ENCODE data around the gene NKAIN2. TPM values are rescaled to one million over a fixed set of nuclear protein-coding genes. Genes with fewer than 3 reads are reported as not detected.

The NKAIN2 gene
- not detected for total RNA-seq

DNA sequence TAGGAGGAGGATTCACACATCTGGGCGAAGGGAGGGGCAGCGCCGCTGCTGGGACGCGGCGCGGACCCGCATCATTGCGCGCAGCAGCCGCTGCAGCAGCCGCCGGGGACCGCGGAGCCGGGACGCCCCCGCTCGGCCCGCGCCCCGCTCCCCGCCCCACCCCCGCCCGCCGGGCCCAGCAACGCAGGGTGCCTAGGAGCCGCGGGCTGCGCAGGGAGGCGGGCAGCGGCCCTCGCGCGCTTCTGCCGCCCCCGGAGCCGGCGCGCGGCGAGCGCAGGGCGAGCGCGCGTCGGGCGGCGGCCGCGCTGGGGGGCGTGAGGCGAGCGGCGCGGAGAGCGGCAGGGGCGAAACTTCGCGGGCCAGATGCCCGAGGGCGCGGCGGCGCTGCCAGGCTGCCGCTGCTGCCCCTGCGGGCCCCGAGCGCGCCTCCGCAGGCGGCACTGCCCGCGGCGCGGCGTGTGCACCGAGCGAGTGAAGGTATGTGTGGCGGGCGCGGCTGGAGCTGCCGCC, at the start of gene NKAIN2:
NKAIN2 (plus strand) TSS at position 362 of the 510 bp plus-strand sequence.
- no peak within 1 kb of the TSS for H3K27ac Mint-ChIP-seq
- H3K9me3 Mint-ChIP-seq, result no peaks in the 10 kb centered on the region
- H3K36me3 Mint-ChIP-seq, result no peaks in the 10 kb centered on the region
- peak; percentile 8 for DNase-seq
- H3K4me1 Mint-ChIP-seq, result peaks cover 7% of the 10 kb centered on the region
- H3K27me3 Mint-ChIP-seq, result peaks cover 42% of the 10 kb centered on the region
- H3K4me3 Mint-ChIP-seq, result peak within 1 kb of the TSS; percentile 59

DNA sequence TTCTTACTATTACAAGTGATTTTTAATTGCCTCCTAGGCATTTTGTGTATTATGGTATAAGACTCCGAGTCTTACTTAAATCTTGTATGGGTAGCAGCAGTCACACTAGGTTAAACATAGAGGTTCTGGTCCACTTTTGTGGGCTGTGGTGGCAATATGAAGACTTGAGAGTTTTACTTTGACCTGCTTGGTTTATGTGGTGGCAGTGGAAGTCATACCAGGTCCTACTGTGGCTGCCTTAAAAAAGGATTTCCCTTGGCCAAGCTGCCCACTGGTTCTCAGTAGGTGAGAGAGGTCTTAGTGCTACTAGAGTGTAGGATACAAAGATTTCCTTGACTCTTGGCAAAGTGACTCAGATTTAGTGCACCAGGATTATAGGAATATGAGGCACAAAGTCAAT, 44.2 kb upstream of the NKAIN2 start:
- Mint-ChIP-seq H3K36me3 (no peaks in the 10 kb centered on the region), H3K27me3 (no peaks in the 10 kb centered on the region), H3K27ac (no peak overlapping the region), H3K9me3 (peaks cover 7% of the 10 kb centered on the region), H3K4me1 (no peaks in the 10 kb centered on the region), H3K4me3 (no peak overlapping the region)
- no peak for DNase-seq

- H3K36me3 Mint-ChIP-seq, result no peaks in the 10 kb centered on the region
- H3K27me3 Mint-ChIP-seq, result no peaks in the 10 kb centered on the region
- H3K4me1 Mint-ChIP-seq, result no peaks in the 10 kb centered on the region
- no peak overlapping the region for H3K27ac Mint-ChIP-seq
- DNase-seq, result no peak
- peaks cover 5% of the 10 kb centered on the region for H3K9me3 Mint-ChIP-seq
- H3K4me3 Mint-ChIP-seq, result no peak overlapping the region
These were observed 39.8 kb upstream of the NKAIN2 start for GRCh38 chr6:123763904-123764303.

DNA sequence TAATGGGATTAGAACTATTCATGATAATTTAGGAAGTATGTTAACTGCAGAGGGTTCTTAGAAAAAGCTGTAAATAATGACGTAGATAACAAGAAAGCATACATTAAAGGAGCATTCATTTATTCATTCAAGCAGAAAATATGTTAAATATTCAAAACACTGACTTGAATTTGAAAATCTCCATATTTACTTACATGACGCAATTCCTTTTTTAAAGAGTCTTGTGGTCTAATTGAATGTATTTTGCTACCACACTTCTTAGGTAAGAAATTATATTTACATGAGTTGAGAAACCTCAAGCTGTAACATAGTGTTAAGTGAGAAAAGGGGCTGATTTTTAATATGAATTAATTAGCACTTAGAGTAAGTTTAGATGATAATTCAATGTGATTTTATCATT, 38.9 kb upstream of the NKAIN2 start:
- no peak for DNase-seq
- Mint-ChIP-seq H3K27ac (no peak overlapping the region), H3K4me3 (no peak overlapping the region), H3K27me3 (no peaks in the 10 kb centered on the region), H3K4me1 (no peaks in the 10 kb centered on the region), H3K9me3 (peaks cover 5% of the 10 kb centered on the region), H3K36me3 (no peaks in the 10 kb centered on the region)

DNA sequence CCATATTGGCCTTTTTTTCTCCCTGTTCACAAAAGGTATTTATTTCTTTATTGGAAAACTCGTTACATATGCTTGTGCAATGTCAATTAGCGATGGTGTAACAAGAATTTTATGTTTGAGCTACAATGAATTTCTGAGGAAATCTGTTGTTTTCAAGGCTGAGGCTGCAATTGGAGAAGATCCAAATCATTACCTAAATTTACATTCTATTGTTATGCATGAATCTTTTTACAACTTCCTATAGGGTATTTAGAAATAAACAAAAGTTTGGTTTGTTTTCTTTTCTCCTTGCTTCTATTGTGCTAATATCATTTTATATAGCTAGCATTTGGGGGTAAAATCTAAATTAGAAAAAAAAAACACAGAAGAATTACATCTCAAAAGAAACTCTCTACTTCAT, 34.7 kb upstream of the NKAIN2 start:
- Mint-ChIP-seq H3K27me3 (no peaks in the 10 kb centered on the region), H3K36me3 (no peaks in the 10 kb centered on the region), H3K4me3 (no peak overlapping the region), H3K27ac (no peak overlapping the region), H3K9me3 (no peaks in the 10 kb centered on the region), H3K4me1 (no peaks in the 10 kb centered on the region)
- no peak for DNase-seq

DNA sequence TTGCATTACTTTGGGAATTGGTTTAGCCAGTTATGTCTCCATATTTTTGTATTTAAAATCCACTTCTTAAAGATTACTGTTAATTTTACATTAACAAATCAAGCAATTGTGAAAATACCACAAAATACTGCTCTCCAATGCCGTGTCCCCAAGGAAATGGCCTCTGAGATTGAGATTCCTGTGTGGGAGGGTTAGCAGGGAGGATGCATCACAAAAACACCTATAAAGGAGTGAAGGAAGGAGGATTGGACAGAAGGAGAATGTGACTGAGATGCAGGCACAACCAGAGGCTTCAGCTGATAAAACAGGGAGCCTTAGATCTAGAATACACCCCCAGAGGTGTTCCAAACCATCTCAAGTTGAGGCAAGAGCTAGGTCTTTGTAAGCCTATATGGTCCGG, 34.2 kb upstream of the NKAIN2 start:
- no peak for DNase-seq
- no peak overlapping the region for H3K27ac Mint-ChIP-seq
- H3K9me3 Mint-ChIP-seq, result no peaks in the 10 kb centered on the region
- H3K27me3 Mint-ChIP-seq, result peaks cover 2% of the 10 kb centered on the region
- H3K4me3 Mint-ChIP-seq, result no peak overlapping the region
- no peaks in the 10 kb centered on the region for H3K4me1 Mint-ChIP-seq
- no peaks in the 10 kb centered on the region for H3K36me3 Mint-ChIP-seq

DNA sequence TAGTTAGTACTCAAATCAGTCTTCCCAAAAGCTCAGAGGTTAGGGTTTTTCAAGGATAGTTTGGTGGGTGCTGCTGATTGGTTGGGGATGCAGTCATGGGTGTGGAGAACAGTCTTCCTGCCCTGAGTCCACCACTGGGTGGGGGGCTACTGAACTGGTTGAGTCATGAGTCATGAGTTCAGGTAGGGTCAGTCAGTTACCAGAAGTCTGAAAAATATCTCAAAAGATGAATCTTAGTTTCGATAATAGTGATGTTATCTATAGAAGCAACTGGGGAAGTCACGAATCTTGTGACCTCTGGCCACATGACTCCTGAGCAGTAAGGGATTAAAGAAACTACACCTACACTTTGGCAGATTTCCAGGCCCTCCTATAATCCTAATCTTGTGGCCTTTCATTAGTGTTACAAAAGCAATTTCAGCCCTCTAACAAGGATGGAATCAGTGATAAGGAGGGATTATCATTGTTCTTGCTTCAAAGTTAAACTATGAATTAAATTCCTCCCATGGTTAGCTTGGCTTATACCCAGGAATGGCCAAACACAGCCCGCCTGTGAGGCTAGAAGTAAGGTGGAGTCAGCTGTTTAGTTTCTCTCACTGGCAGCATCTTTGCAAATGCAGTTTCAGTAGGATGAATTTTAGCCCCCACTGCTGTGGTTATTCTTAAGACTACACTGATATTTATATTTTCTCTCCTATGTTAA, 33.3 kb upstream of the NKAIN2 start:
- no peak overlapping the region for H3K4me3 Mint-ChIP-seq
- H3K4me1 Mint-ChIP-seq, result no peaks in the 10 kb centered on the region
- peaks cover 4% of the 10 kb centered on the region for H3K27me3 Mint-ChIP-seq
- H3K36me3 Mint-ChIP-seq, result no peaks in the 10 kb centered on the region
- no peaks in the 10 kb centered on the region for H3K9me3 Mint-ChIP-seq
- no peak for DNase-seq
- no peak overlapping the region for H3K27ac Mint-ChIP-seq

GRCh38 chr6:123771126-123771525, 32.5 kb upstream of the NKAIN2 start:
- Mint-ChIP-seq H3K9me3 (no peaks in the 10 kb centered on the region), H3K27me3 (peaks cover 4% of the 10 kb centered on the region), H3K36me3 (no peaks in the 10 kb centered on the region), H3K4me1 (no peaks in the 10 kb centered on the region), H3K27ac (no peak overlapping the region), H3K4me3 (no peak overlapping the region)
- DNase-seq, result no peak

DNA sequence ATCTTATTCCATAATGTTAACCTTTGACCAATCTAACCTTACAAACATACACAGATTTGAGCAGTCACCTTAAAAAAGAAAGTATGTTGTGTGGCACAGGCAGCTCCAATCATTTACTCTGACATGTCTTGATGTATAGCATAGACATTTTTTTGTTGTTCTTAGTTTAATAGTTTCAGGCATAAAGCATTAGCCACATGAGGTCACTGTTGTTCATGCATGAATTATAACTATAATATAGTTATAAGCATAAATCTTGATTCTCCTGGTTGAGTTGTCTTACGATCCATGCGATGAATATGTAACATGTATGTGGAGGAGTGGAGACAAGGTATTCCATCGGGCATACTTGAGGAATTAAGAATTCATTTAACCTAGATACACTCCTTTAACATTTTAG, 26.1 kb upstream of the NKAIN2 start:
- Mint-ChIP-seq H3K27ac (no peak overlapping the region), H3K27me3 (peaks cover 4% of the 10 kb centered on the region), H3K4me3 (no peak overlapping the region), H3K9me3 (no peaks in the 10 kb centered on the region), H3K36me3 (no peaks in the 10 kb centered on the region), H3K4me1 (no peaks in the 10 kb centered on the region)
- DNase-seq, result no peak

GRCh38 chr6:123780021-123780420, 23.6 kb upstream of the NKAIN2 start:
- no peaks in the 10 kb centered on the region for H3K4me1 Mint-ChIP-seq
- H3K36me3 Mint-ChIP-seq, result no peaks in the 10 kb centered on the region
- no peak for DNase-seq
- H3K9me3 Mint-ChIP-seq, result no peaks in the 10 kb centered on the region
- no peak overlapping the region for H3K27ac Mint-ChIP-seq
- H3K27me3 Mint-ChIP-seq, result no peaks in the 10 kb centered on the region
- no peak overlapping the region for H3K4me3 Mint-ChIP-seq

DNA sequence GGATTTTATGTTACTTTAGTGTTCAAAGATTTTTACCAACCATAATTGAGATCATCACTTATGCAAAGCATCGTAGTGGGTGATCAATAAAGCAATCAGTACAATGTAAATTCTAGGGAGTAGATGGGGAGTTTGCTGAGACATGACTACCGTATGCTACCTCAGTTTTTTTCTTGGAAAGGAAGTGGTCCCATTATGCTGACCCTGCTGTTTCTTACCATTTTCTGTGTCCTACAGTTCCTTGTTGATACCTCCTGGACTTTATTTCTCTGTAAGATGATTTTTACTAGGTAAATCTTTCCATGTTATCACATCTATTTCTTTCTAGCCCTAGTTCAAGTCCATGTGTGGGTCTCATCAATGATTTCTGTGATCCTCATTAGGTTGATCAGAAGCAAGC, 19.3 kb upstream of the NKAIN2 start:
- no peak overlapping the region for H3K27ac Mint-ChIP-seq
- H3K4me3 Mint-ChIP-seq, result no peak overlapping the region
- H3K4me1 Mint-ChIP-seq, result no peaks in the 10 kb centered on the region
- H3K27me3 Mint-ChIP-seq, result peaks cover 5% of the 10 kb centered on the region
- H3K9me3 Mint-ChIP-seq, result no peaks in the 10 kb centered on the region
- no peak for DNase-seq
- H3K36me3 Mint-ChIP-seq, result no peaks in the 10 kb centered on the region

DNA sequence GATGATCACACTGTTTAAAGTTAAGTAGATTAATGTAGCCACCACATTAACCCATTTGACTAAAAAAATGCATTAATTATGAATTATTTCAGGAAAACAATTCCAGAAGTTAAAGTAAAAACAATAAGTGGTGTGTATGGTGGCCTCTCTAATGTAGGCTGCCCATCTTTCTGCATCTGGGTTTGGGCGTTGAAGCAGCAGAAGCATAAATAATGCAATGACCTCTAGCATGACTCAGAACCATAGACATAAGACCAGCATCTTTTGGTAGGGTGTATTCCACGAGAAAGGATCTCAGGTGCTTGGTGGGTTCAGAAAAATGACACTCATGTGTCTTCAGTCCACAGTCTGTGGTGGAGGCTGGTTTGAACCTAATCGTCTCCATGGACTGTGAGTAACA, 18.6 kb upstream of the NKAIN2 start:
- H3K27me3 Mint-ChIP-seq, result peaks cover 5% of the 10 kb centered on the region
- no peak for DNase-seq
- no peaks in the 10 kb centered on the region for H3K4me1 Mint-ChIP-seq
- no peaks in the 10 kb centered on the region for H3K9me3 Mint-ChIP-seq
- no peaks in the 10 kb centered on the region for H3K36me3 Mint-ChIP-seq
- no peak overlapping the region for H3K27ac Mint-ChIP-seq
- no peak overlapping the region for H3K4me3 Mint-ChIP-seq

GRCh38 chr6:123788319-123788718, 15.3 kb upstream of the NKAIN2 start:
- Mint-ChIP-seq H3K4me3 (no peak overlapping the region), H3K4me1 (no peaks in the 10 kb centered on the region), H3K9me3 (no peaks in the 10 kb centered on the region), H3K27ac (no peak overlapping the region), H3K27me3 (peaks cover 5% of the 10 kb centered on the region), H3K36me3 (no peaks in the 10 kb centered on the region)
- no peak for DNase-seq

GRCh38 chr6:123794190-123794589, 9.5 kb upstream of the NKAIN2 start:
- no peaks in the 10 kb centered on the region for H3K36me3 Mint-ChIP-seq
- H3K4me3 Mint-ChIP-seq, result no peak overlapping the region
- H3K4me1 Mint-ChIP-seq, result no peaks in the 10 kb centered on the region

GRCh38 chr6:123794799-123795198, 8.9 kb upstream of the NKAIN2 start:
- Mint-ChIP-seq H3K27me3 (peaks cover 10% of the 10 kb centered on the region), H3K4me3 (no peak overlapping the region), H3K27ac (no peak overlapping the region), H3K4me1 (no peaks in the 10 kb centered on the region), H3K9me3 (peaks cover 2% of the 10 kb centered on the region), H3K36me3 (no peaks in the 10 kb centered on the region)
- no peak for DNase-seq

More at GRCh38 chr6:123794190-123794589, 9.5 kb upstream of the NKAIN2 start:
- no peak overlapping the region for H3K27ac Mint-ChIP-seq
- peaks cover 7% of the 10 kb centered on the region for H3K27me3 Mint-ChIP-seq
- no peak for DNase-seq
- peaks cover 2% of the 10 kb centered on the region for H3K9me3 Mint-ChIP-seq

- Mint-ChIP-seq H3K36me3 (no peaks in the 10 kb centered on the region), H3K27ac (no peak overlapping the region), H3K27me3 (peaks cover 43% of the 10 kb centered on the region), H3K4me3 (no peak overlapping the region), H3K4me1 (peaks cover 7% of the 10 kb centered on the region), H3K9me3 (no peaks in the 10 kb centered on the region)
- DNase-seq, result no peak
These were observed 2.6 kb upstream of the NKAIN2 start for GRCh38 chr6:123801067-123801466.
